Measurements from ENCODE around the gene SIPA1. TPM values are rescaled to one million over a fixed set of nuclear protein-coding genes. Genes with fewer than 3 reads are reported as not detected.
A peak's percentile ranks its signal among the peaks of the same experiment; 100 is the strongest.

The SIPA1 gene
- total RNA-seq, 2 donors from 2014 or later, result 39.9 to 46.8 TPM

GRCh38 chr11:65639623-65640482, 2.0 kb downstream of the SIPA1 start:
- Histone ChIP-seq H3K9ac (ENCODE audit: extremely low read depth, low read length, poor library complexity, severe bottlenecking) (no peak overlapping the region), H3K4me1 (ENCODE audit: control insufficient read depth, insufficient read depth, low read length) (no peaks in the 10 kb centered on the region), H3K4me3 (ENCODE audit: low read length) (no peak overlapping the region), H3K9me3 (ENCODE audit: control insufficient read depth, low read length) (no peaks in the 10 kb centered on the region), H3K27me3 (ENCODE audit: control insufficient read depth, insufficient read depth, low read length, poor library complexity, severe bottlenecking) (no peaks in the 10 kb centered on the region), H3K27ac (ENCODE audit: low read depth, low read length) (no peak overlapping the region), H3K36me3 (ENCODE audit: control insufficient read depth, insufficient read depth, low read length) (peaks cover 23% of the 10 kb centered on the region)
- no peak overlapping the region for H3K4me3 Mint-ChIP-seq
- TF ChIP-seq CTCF (conservative IDR thresholded peaks at IDR 0.05), result no peak
- WGBS, 2 experiments (ENCODE audit: insufficient coverage in 1 of 2, insufficient read length in 1 of 2), result 83 to 96% methylated on average over 3 to 8 of the region's 8 CpGs
- no peaks in the 10 kb centered on the region for H3K9me3 Mint-ChIP-seq
- peaks cover 19% of the 10 kb centered on the region for H3K4me1 Mint-ChIP-seq
- H3K36me3 Mint-ChIP-seq (ENCODE audit: low read depth), result peaks cover 8% of the 10 kb centered on the region
- DNase-seq, result no peak
- H3K27me3 Mint-ChIP-seq (ENCODE audit: insufficient read depth), result peaks cover 16% of the 10 kb centered on the region
- H3K27ac Mint-ChIP-seq, result no peak overlapping the region

DNA sequence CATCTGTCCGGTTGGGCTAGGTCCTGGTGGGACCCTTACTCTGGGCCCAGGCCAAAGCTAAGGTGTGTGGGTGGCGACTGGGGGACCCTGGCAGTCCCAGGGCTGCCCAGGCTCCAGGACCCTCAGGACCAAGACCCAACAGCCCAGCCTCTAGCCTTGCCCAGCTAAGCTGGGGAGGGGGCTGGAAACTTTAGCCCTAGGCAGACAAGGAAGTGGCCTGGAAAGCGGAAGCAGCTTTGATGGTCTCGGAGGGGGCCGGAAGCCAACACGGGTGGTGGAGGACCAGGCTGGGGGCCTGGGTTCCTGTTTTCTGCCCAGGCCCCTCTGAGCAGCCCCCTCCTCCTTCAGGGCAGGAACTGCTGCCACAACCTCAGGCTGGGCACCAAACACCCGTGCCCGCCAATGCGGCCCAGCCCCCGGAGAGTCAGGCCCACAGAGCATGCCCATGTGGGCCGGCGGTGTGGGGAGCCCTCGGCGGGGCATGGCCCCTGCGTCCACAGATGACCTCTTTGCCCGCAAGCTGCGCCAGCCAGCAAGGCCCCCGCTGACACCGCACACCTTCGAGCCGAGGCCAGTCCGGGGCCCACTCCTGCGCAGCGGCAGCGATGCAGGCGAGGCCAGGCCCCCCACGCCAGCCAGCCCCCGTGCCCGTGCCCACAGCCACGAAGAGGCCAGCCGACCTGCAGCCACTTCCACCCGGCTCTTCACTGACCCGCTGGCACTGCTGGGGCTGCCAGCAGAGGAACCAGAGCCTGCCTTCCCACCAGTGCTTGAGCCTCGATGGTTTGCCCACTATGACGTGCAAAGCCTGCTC, 2.8 kb downstream of the SIPA1 start:
- H3K36me3 ChIP-seq (ENCODE audit: control insufficient read depth, insufficient read depth, low read length), result peaks cover 15% of the 10 kb centered on the region
- WGBS, 2 experiments (ENCODE audit: insufficient coverage in 1 of 2, insufficient read length in 1 of 2), result 94 to 98% methylated on average over 19 to 35 of the region's 35 CpGs
- no peak overlapping the region for H3K9ac ChIP-seq (ENCODE audit: extremely low read depth, low read length, poor library complexity, severe bottlenecking)
- no peaks in the 10 kb centered on the region for H3K4me1 ChIP-seq (ENCODE audit: control insufficient read depth, insufficient read depth, low read length)
- Mint-ChIP-seq H3K36me3 (ENCODE audit: low read depth) (peaks cover 3% of the 10 kb centered on the region), H3K27me3 (ENCODE audit: insufficient read depth) (peaks cover 19% of the 10 kb centered on the region), H3K4me1 (peaks cover 19% of the 10 kb centered on the region), H3K27ac (no peak overlapping the region), H3K9me3 (no peaks in the 10 kb centered on the region), H3K4me3 (no peak overlapping the region)
- H3K9me3 ChIP-seq (ENCODE audit: control insufficient read depth, low read length), result no peaks in the 10 kb centered on the region
- no peak for DNase-seq
- H3K27me3 ChIP-seq (ENCODE audit: control insufficient read depth, insufficient read depth, low read length, poor library complexity, severe bottlenecking), result no peaks in the 10 kb centered on the region
- TF ChIP-seq CTCF (conservative IDR thresholded peaks at IDR 0.05), result no peak
- H3K27ac ChIP-seq (ENCODE audit: low read depth, low read length), result no peak overlapping the region
- no peak overlapping the region for H3K4me3 ChIP-seq (ENCODE audit: low read length)

DNA sequence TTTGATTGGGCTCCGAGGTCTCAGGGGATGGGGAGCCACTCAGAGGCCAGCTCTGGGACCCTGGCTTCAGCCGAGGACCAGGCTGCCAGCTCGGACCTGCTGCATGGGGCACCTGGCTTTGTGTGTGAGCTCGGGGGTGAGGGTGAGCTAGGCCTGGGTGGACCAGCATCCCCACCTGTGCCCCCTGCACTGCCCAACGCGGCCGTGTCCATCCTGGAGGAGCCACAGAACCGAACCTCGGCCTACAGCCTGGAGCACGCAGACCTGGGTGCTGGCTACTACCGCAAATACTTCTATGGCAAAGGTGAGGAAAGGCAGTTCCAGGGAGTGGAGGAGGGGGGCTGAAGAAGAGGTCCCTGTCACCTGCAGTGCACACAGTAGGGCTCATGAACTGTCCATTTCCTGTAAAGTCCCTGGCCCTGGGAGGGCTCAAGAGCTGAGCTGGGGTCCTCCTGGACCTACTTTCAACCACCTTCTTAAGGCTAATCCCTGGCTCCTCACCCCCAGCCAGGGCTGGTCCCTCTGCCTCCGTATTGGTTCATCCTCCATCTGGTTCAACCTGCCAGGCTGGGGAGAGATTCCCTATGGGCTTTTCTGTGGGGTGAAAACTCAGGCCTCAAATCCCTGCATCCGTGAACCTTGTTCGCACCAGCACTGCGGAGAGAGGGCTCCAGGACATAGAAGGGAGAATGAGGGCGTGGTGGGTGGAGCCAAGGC, 3.6 kb downstream of the SIPA1 start:
- peak overlapping the region; percentile 35 for H3K27ac Mint-ChIP-seq
- peak overlapping the region; percentile 49 for H3K4me3 Mint-ChIP-seq
- DNase-seq, result no peak
- no peaks in the 10 kb centered on the region for H3K9me3 Mint-ChIP-seq
- peaks cover 24% of the 10 kb centered on the region for H3K27me3 Mint-ChIP-seq (ENCODE audit: insufficient read depth)
- Histone ChIP-seq H3K4me3 (ENCODE audit: low read length) (no peak overlapping the region), H3K36me3 (ENCODE audit: control insufficient read depth, insufficient read depth, low read length) (peaks cover 7% of the 10 kb centered on the region), H3K27me3 (ENCODE audit: control insufficient read depth, insufficient read depth, low read length, poor library complexity, severe bottlenecking) (no peaks in the 10 kb centered on the region), H3K9me3 (ENCODE audit: control insufficient read depth, low read length) (no peaks in the 10 kb centered on the region), H3K9ac (ENCODE audit: extremely low read depth, low read length, poor library complexity, severe bottlenecking) (no peak overlapping the region), H3K4me1 (ENCODE audit: control insufficient read depth, insufficient read depth, low read length) (no peaks in the 10 kb centered on the region), H3K27ac (ENCODE audit: low read depth, low read length) (no peak overlapping the region)
- 93 to 94% methylated on average over 15 to 16 of the region's 16 CpGs for WGBS, 2 experiments (ENCODE audit: insufficient coverage in 1 of 2, insufficient read length in 1 of 2)
- TF ChIP-seq CTCF (conservative IDR thresholded peaks at IDR 0.05), result no peak
- peaks cover 19% of the 10 kb centered on the region for H3K4me1 Mint-ChIP-seq
- H3K36me3 Mint-ChIP-seq (ENCODE audit: low read depth), result peaks cover 3% of the 10 kb centered on the region

Measured in endodermal cell (in vitro differentiated cells).